NCI-H2107 treated with DMSO at 0.1 percent for 48 hours (cell line): ENCODE results near the gene RBAK.
"Not testable (repeated sequence)": the region's sequence is repeated elsewhere in the genome, so short reads cannot be mapped to it uniquely, and the experiment has no call there.

Source experiments
- DNase-seq: peaks from one replicate; lab custom pipeline; 2025; ENCODE audit not compliant: unreplicated experiment; lab: John Stamatoyannopoulos, UW

Gene RBAK

GRCh38 chr7:5050676-5051075, 5.0 kb downstream of the RBAK start:
- no peak for DNase-seq

- DNase-seq: not testable (repeated sequence)
Observed at GRCh38 chr7:5051731-5052130, 6.1 kb downstream of the RBAK start.

GRCh38 chr7:5053175-5053574, 7.5 kb downstream of the RBAK start:
- DNase-seq: no peak

GRCh38 chr7:5063698-5064097, 18.0 kb downstream of the RBAK start:
- no peak for DNase-seq

- no peak for DNase-seq
Observed at GRCh38 chr7:5064391-5065106, 18.9 kb downstream of the RBAK start.

- no peak for DNase-seq
Observed at GRCh38 chr7:5065107-5065407, 19.4 kb downstream of the RBAK start.

GRCh38 chr7:5068521-5068920, 22.9 kb downstream of the RBAK start:
- DNase-seq: no peak

- no peak for DNase-seq
Observed at GRCh38 chr7:5070206-5070605, 24.5 kb downstream of the RBAK start.

- DNase-seq: not testable (repeated sequence)
Observed at GRCh38 chr7:5075187-5075586, 29.5 kb downstream of the RBAK start.

- DNase-seq: peak; percentile 79
Observed at GRCh38 chr7:5077740-5078139, 32.1 kb downstream of the RBAK start.

GRCh38 chr7:5082806-5083205, 37.1 kb downstream of the RBAK start:
- DNase-seq: no peak

GRCh38 chr7:5083311-5083711, 37.7 kb downstream of the RBAK start:
- no peak for DNase-seq

- no peak for DNase-seq
Observed at GRCh38 chr7:5086256-5086655, 40.6 kb downstream of the RBAK start.

GRCh38 chr7:5088228-5088833, 42.7 kb downstream of the RBAK start:
- DNase-seq: not testable (repeated sequence)

GRCh38 chr7:5088906-5089305, 43.2 kb downstream of the RBAK start:
- DNase-seq: no peak

GRCh38 chr7:5093948-5094347, 48.3 kb downstream of the RBAK start:
- no peak for DNase-seq

GRCh38 chr7:5094641-5095040, 49.0 kb downstream of the RBAK start:
- DNase-seq: no peak

GRCh38 chr7:5116359-5116758, 70.7 kb downstream of the RBAK start:
- no peak for DNase-seq

- DNase-seq: no peak
Observed at GRCh38 chr7:5117095-5117970, 71.7 kb downstream of the RBAK start.
